OCI-LY7 (cell line): Measurements from ENCODE around the gene USP48. TPM values are rescaled to one million over a fixed set of nuclear protein-coding genes. Genes with fewer than 3 reads are reported as not detected.

Experiments used
- BruUV-seq: library from RNA; stranded (reverse); fragments of 400-500 nt; replicated peaks from 2 replicates; lab custom pipeline; 2021; lab: Mats Ljungman, UMichigan
- CTCF ChIA-PET: fragments of 300-600 bp; sonication (Branson Sonifier 250); formaldehyde crosslinking; loops from one replicate; lab custom pipeline; 2022; ENCODE audit warnings: antibody characterized with exemption; ENCODE audit not compliant: unreplicated experiment; lab: Charles Lee
- POLR2A ChIA-PET: fragments of 300-600 bp; sonication (Branson Sonifier 250); formaldehyde crosslinking; loops from one replicate; lab custom pipeline; 2022; ENCODE audit warnings: antibody characterized with exemption; lab: Charles Lee
- DNase-seq: peaks from one replicate; pipeline ENCODE4 v3.0.0-alpha.2; 2015; ENCODE audit warnings: low spot score
- H2AFZ ChIP-seq: fragments of 200-600 bp; sonication (generic), shearing (Covaris generic); 2 replicates; pipeline ENCODE4 v1.6.1; 2014; ENCODE audit warnings: mild to moderate bottlenecking, antibody characterized with exemption, low read length, moderate library complexity
- H3K27ac ChIP-seq: fragments of 200-600 bp; sonication (generic); 2 replicates; pipeline ENCODE4 v1.5.1; 2014; ENCODE audit warnings: mixed run types, low read depth, mild to moderate bottlenecking, moderate library complexity, low read length, inconsistent platforms; ENCODE audit not compliant: poor library complexity, severe bottlenecking
- H3K36me3 ChIP-seq: fragments of 200-600 bp; sonication (generic); 2 replicates; pipeline ENCODE4 v1.6.1; 2014; ENCODE audit warnings: mild to moderate bottlenecking, antibody characterized with exemption, low read length, moderate library complexity, mixed read lengths; ENCODE audit not compliant: insufficient read depth
- H3K4me1 ChIP-seq: fragments of 200-600 bp; sonication (generic); 2 replicates; pipeline ENCODE4 v1.5.1; 2014; ENCODE audit warnings: mild to moderate bottlenecking, low read length; ENCODE audit not compliant: insufficient read depth, poor library complexity, severe bottlenecking
- H3K4me2 ChIP-seq: fragments of 200-600 bp; sonication (generic); 2 replicates; pipeline ENCODE4 v1.6.1; 2014; ENCODE audit warnings: mild to moderate bottlenecking, low read length
- H3K4me3 ChIP-seq: fragments of 200-600 bp; sonication (generic); 2 replicates; pipeline ENCODE4 v1.5.1; 2014; ENCODE audit warnings: mild to moderate bottlenecking, low read depth, low read length; ENCODE audit not compliant: poor library complexity, severe bottlenecking
- H3K79me2 ChIP-seq: fragments of 200-600 bp; sonication (generic); 2 replicates; pipeline ENCODE4 v1.6.1; 2016; ENCODE audit warnings: low read depth, mild to moderate bottlenecking, low read length, moderate library complexity, mixed read lengths; ENCODE audit not compliant: insufficient read depth
- H3K9me2 ChIP-seq: fragments of 200-600 bp; sonication (generic); 2 replicates; pipeline ENCODE4 v1.6.1; 2016; ENCODE audit warnings: mild to moderate bottlenecking, low read length, mixed read lengths; ENCODE audit not compliant: insufficient read depth
- H3K9me3 ChIP-seq: fragments of 200-600 bp; sonication (generic); 2 replicates; pipeline ENCODE4 v1.6.1; 2014; ENCODE audit warnings: mild to moderate bottlenecking, mixed run types, low read length, mixed read lengths
- H4K20me1 ChIP-seq: fragments of 200-600 bp; sonication (generic); 2 replicates; pipeline ENCODE4 v1.6.1; 2014; ENCODE audit warnings: mild to moderate bottlenecking, antibody characterized with exemption, low read length, moderate library complexity, mixed read lengths; ENCODE audit not compliant: insufficient read depth
- EZH2phosphoT487 ChIP-seq: fragments of 200-600 bp; sonication (generic); IDR thresholded peaks from 2 replicates; pipeline ENCODE4 v1.6.1; 2018; ENCODE audit warnings: low read depth, borderline replicate concordance, mild to moderate bottlenecking, mixed run types, antibody characterized with exemption, low read length, moderate library complexity, mixed read lengths
- intact Hi-C: fragments of 100-400 bp; cut with micrococcal nuclease; formaldehyde crosslinking; loops from one replicate; pipeline ENCODE4 v1.10.0; 2022; ENCODE audit not compliant: unreplicated experiment
- total RNA-seq, 2 experiments: library from RNA; depleted of rRNA in 1 of 2; stranded (reverse); fragments of >200 nt in 1 of 2; shearing (Covaris generic) in 1 of 2; gene quantifications; 2 replicates each; pipeline ENCODE4 v1.2.3, GENCODE V29; 2014 to 2022
- TF ChIP-seq, protein P1 (sequence below): fragments of 200-600 bp; sonication (generic); conservative IDR thresholded peaks from 2 replicates; pipeline ENCODE4 v1.5.1; 2014; ENCODE audit warnings: mild to moderate bottlenecking, antibody characterized with exemption, low read length, moderate library complexity, mixed read lengths

USP48 gene
- total RNA-seq, 2 experiments from 2014 or later: 45.0 to 98.3 TPM

GRCh38 chr1:21825393-21825792 is 42.4 kb upstream of the USP48 start:
- H3K27ac ChIP-seq: no peak overlapping the region
- H4K20me1 ChIP-seq: no peaks in the 10 kb centered on the region
- H2AFZ ChIP-seq: no peak overlapping the region
- TF ChIP-seq, protein P1, sequence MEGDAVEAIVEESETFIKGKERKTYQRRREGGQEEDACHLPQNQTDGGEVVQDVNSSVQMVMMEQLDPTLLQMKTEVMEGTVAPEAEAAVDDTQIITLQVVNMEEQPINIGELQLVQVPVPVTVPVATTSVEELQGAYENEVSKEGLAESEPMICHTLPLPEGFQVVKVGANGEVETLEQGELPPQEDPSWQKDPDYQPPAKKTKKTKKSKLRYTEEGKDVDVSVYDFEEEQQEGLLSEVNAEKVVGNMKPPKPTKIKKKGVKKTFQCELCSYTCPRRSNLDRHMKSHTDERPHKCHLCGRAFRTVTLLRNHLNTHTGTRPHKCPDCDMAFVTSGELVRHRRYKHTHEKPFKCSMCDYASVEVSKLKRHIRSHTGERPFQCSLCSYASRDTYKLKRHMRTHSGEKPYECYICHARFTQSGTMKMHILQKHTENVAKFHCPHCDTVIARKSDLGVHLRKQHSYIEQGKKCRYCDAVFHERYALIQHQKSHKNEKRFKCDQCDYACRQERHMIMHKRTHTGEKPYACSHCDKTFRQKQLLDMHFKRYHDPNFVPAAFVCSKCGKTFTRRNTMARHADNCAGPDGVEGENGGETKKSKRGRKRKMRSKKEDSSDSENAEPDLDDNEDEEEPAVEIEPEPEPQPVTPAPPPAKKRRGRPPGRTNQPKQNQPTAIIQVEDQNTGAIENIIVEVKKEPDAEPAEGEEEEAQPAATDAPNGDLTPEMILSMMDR: no peak
- no peak for TF ChIP-seq EZH2phosphoT487
- H3K4me2 ChIP-seq: no peak overlapping the region
- DNase-seq: no peak
- no peaks in the 10 kb centered on the region for H3K79me2 ChIP-seq
- ChIA-PET POLR2A (no interaction called here), CTCF (no interaction called here)
- no peaks in the 10 kb centered on the region for H3K9me3 ChIP-seq
- no peaks in the 10 kb centered on the region for H3K36me3 ChIP-seq
- no peaks in the 10 kb centered on the region for H3K9me2 ChIP-seq
- no peak overlapping the region for H3K4me3 ChIP-seq
- intact Hi-C loops: no loop called here
- no peaks in the 10 kb centered on the region for H3K4me1 ChIP-seq
- no TSS peak for BruUV-seq

GRCh38 chr1:21824926-21825325 is 42.0 kb upstream of the USP48 start:
- DNase-seq: no peak

DNA sequence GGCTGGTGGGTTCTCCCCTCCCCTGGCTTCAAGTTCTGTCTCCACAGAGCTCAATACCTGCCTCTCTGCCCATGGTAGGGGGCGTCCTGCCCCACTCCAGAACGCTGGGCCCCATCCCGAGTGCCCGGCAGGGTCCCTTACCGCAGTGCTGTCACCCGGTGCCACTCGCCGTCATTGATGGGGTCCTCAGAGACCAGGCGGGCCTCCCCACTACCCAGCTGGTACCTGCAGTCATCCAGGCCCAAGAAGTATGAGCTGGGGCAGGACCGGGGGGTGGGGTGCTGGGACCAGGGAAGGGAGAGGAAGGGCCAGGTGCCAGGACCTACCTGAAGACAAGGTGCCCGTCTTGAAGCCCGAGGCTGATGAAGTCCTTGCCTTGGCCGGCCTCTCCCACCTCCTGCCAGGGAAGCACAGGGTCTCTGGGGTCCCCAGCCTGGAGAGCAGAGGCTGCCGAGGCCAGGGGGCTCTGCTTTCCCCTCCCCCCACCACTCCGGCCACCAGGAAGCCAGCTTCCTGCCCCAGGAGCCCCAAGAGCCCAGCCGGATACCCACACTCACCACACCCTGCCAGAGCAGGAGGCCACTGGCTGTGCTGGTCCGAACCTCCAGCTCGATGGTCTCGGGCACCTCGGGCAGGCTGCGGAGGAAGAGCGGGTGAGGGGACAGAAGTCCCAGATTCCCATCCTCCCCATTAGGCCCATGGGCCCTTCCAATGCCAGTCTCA is 41.2 kb upstream of the USP48 start:
- no peaks in the 10 kb centered on the region for H3K36me3 ChIP-seq
- no peaks in the 10 kb centered on the region for H3K79me2 ChIP-seq
- DNase-seq: no peak
- H3K27ac ChIP-seq: no peak overlapping the region
- POLR2A ChIA-PET: no interaction called here
- intact Hi-C loops: no loop called here
- H2AFZ ChIP-seq: no peak overlapping the region
- CTCF ChIA-PET: no interaction called here
- TF ChIP-seq EZH2phosphoT487: no peak
- TF ChIP-seq, protein P1: no peak
- no peaks in the 10 kb centered on the region for H3K9me3 ChIP-seq
- H3K4me3 ChIP-seq: no peak overlapping the region
- no TSS peak for BruUV-seq
- no peaks in the 10 kb centered on the region for H3K4me1 ChIP-seq
- no peak overlapping the region for H3K4me2 ChIP-seq
- H3K9me2 ChIP-seq: no peaks in the 10 kb centered on the region
- H4K20me1 ChIP-seq: no peaks in the 10 kb centered on the region

More at GRCh38 chr1:21824926-21825325, 42.0 kb upstream of the USP48 start:
- H3K4me2 ChIP-seq: no peak overlapping the region
- CTCF ChIA-PET: no interaction called here
- H3K4me1 ChIP-seq: no peaks in the 10 kb centered on the region
- no peaks in the 10 kb centered on the region for H3K79me2 ChIP-seq
- intact Hi-C loops: no loop called here
- TF ChIP-seq, protein P1: no peak
- no peaks in the 10 kb centered on the region for H3K9me2 ChIP-seq
- no peak overlapping the region for H3K27ac ChIP-seq
- POLR2A ChIA-PET: no interaction called here
- H3K4me3 ChIP-seq: no peak overlapping the region
- no peaks in the 10 kb centered on the region for H3K9me3 ChIP-seq
- no TSS peak for BruUV-seq
- no peaks in the 10 kb centered on the region for H3K36me3 ChIP-seq
- H2AFZ ChIP-seq: no peak overlapping the region
- no peaks in the 10 kb centered on the region for H4K20me1 ChIP-seq
